Measurements from ENCODE around the gene SUGP1. TPM values are rescaled to one million over a fixed set of nuclear protein-coding genes. Genes with fewer than 3 reads are reported as not detected.

SUGP1 gene, protein sequence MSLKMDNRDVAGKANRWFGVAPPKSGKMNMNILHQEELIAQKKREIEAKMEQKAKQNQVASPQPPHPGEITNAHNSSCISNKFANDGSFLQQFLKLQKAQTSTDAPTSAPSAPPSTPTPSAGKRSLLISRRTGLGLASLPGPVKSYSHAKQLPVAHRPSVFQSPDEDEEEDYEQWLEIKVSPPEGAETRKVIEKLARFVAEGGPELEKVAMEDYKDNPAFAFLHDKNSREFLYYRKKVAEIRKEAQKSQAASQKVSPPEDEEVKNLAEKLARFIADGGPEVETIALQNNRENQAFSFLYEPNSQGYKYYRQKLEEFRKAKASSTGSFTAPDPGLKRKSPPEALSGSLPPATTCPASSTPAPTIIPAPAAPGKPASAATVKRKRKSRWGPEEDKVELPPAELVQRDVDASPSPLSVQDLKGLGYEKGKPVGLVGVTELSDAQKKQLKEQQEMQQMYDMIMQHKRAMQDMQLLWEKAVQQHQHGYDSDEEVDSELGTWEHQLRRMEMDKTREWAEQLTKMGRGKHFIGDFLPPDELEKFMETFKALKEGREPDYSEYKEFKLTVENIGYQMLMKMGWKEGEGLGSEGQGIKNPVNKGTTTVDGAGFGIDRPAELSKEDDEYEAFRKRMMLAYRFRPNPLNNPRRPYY
- 17.7 and 25.9 TPM in 2 replicates for total RNA-seq (2016; rRNA removed; fragmentation: Illumina TruSeq; extraction: Trizol)
- 8.7 and 9.2 TPM in 2 replicates for total RNA-seq (2016; cell fraction: cytosol; rRNA removed; fragmentation: Illumina TruSeq; extraction: Trizol; ENCODE audit: low read depth)
- total RNA-seq (2016; cell fraction: insoluble cytoplasmic fraction; rRNA removed; fragmentation: Illumina TruSeq; extraction: Trizol), result 16.1 and 27.0 TPM in 2 replicates
- total RNA-seq (2016; cell fraction: membrane; rRNA removed; fragmentation: Illumina TruSeq; extraction: Trizol), result 10.9 and 12.1 TPM in 2 replicates
- 21.4 and 23.7 TPM in 2 replicates for total RNA-seq (2016; cell fraction: nucleus; rRNA removed; fragmentation: Illumina TruSeq; extraction: Trizol)
- polyA plus RNA-seq (2011; rRNA removed), result 21.6 and 29.1 TPM in 2 replicates
- 15.9 and 20.9 TPM in 2 replicates for polyA plus RNA-seq (2011; cell fraction: cytosol; rRNA removed)
- 103 and 104 TPM in 2 replicates for polyA plus RNA-seq (2011; cell fraction: nucleus; rRNA removed)
- 20.3 and 27.6 TPM in 2 replicates for polyA plus RNA-seq (2012)
- 6.2 and 7.6 TPM in 2 replicates for polyA plus RNA-seq (2016; cell fraction: cytosol; fragmentation: Illumina TruSeq; extraction: Trizol; ENCODE audit: low read depth)
- 14.4 and 18.3 TPM in 2 replicates for polyA plus RNA-seq (2016; cell fraction: insoluble cytoplasmic fraction; fragmentation: Illumina TruSeq; extraction: Trizol; ENCODE audit: low read depth)
- polyA plus RNA-seq (2016; cell fraction: membrane; fragmentation: Illumina TruSeq; extraction: Trizol; ENCODE audit: low read depth), result 6.6 and 9.3 TPM in 2 replicates
- polyA plus RNA-seq (2016; cell fraction: nucleus; fragmentation: Illumina TruSeq; extraction: Trizol; ENCODE audit: insufficient read depth, low read depth), result 46.6 and 50.2 TPM in 2 replicates
- polyA minus RNA-seq (2011; rRNA and poly(A)+ RNA removed; ENCODE audit: low replicate concordance), result 22.4 and 37.1 TPM in 2 replicates
- polyA minus RNA-seq (2011; cell fraction: cytosol; rRNA and poly(A)+ RNA removed), result 9.5 and 13.6 TPM in 2 replicates
- 35.1 and 46.9 TPM in 2 replicates for polyA minus RNA-seq (2011; cell fraction: nucleus; rRNA and poly(A)+ RNA removed)
- percentile 59 among the genes with signal in this experiment for Bru-seq, nascent RNA
- percentile 62 among the genes with signal in this experiment for BruChase-seq, experiment 1, labeled RNA remaining after a 6-hour chase
- percentile 62 among the genes with signal in this experiment for BruChase-seq, experiment 2, labeled RNA remaining after a 2-hour chase
- long read RNA-seq, experiment 1, transcript SUGP1-201 (14 exons, 2,423 nt), result major isoform, 20 of 32 reads
- long read RNA-seq, experiment 1, partial matches to known transcripts, result 9 of 32 reads
- long read RNA-seq, experiment 1, other reads (novel, unspliced or antisense), result 1 of 32 reads
- long read RNA-seq, experiment 2, transcript SUGP1-201 (14 exons, 2,423 nt), result major isoform, 6 of 42 reads
- long read RNA-seq, experiment 2, partial matches to known transcripts, result 27 of 42 reads
- long read RNA-seq, experiment 2, other reads (novel, unspliced or antisense), result 7 of 42 reads

DNA sequence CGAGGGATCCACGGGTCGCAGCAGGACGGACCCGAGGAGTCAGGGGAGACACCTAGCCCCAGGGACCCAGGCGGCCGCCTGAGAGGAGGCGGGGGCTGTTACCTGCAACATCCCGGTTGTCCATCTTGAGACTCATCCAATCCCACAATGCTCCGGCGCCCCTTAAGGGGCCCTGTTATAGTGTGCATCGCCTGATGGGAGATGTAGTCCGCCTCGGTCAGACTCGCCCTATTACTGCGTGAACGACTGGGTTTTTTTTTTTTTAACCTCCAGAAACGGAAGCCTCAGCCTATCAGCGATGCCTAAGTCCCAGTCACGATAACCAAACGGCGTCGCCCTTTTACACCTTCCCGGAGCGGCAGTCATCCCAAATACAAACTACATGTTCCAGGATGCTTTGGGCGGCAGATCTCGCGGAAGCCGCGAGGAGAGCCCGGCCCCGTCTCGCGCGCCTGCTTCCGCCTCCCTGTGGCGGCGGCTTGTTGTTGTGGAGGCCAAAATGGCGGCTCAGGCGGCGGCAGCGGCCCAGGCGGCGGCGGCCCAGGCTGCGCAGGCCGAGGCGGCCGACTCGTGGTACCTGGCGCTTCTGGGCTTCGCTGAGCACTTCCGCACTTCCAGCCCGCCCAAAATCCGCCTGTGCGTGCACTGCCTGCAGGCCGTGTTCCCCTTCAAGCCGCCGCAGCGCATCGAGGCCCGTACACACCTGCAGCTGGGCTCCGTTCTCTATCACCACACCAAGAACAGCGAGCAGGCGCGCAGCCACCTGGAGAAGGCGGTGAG, at the start of gene SUGP1, which contains the start of gene MAU2:
TSS of gene SUGP1 (minus strand) at position 149 of the 780 bp plus-strand sequence. CDS start at position 136, 13 bp downstream.
TSS of gene MAU2 (plus strand) at position 469 of the 780 bp plus-strand sequence. CDS start at position 500, 31 bp downstream.
- POLR2A ChIA-PET, result interaction anchor here (0.8 to 1.5 kb wide), 3 partner anchors 44 to 117 kb away, joined by 3 to 4 read pairs (median 3); partner anchors contain the start of gene NR2C2AP
- TF ChIP-seq CHCHD3 (CRISPR knock-in tag; IDR thresholded peaks at IDR 0.05) (0 out of 2 replicates have a peak, but pooled peaks have one; percentile 89), SNAI1 (CRISPR knock-in tag; IDR thresholded peaks at IDR 0.05; ENCODE audit: borderline replicate concordance) (no peak), ZFX (CRISPR knock-in tag; IDR thresholded peaks at IDR 0.05; ENCODE audit: low read depth) (peak; percentile 98), TMF1 (CRISPR knock-in tag; IDR thresholded peaks at IDR 0.05; ENCODE audit: low read depth) (0 out of 2 replicates have a peak, but pooled peaks have one; percentile 66), CREM (IDR thresholded peaks at IDR 0.05) (peak; percentile 96), CREM (CRISPR knock-in tag; IDR thresholded peaks at IDR 0.05) (no peak), ZNF788 (CRISPR knock-in tag; IDR thresholded peaks at IDR 0.05; ENCODE audit: borderline replicate concordance) (peak; percentile 66; the same call in 1 of the 2 replicates), ZNF20 (CRISPR knock-in tag; IDR thresholded peaks at IDR 0.05) (no peak), SALL1 (CRISPR knock-in tag; IDR thresholded peaks at IDR 0.05) (peak; percentile 49; the same call in 1 of the 2 replicates), GLI4 (CRISPR knock-in tag; IDR thresholded peaks at IDR 0.05; ENCODE audit: borderline replicate concordance) (0 out of 2 replicates have a peak, but pooled peaks have one; percentile 37)
- TF ChIP-seq, protein P1, sequence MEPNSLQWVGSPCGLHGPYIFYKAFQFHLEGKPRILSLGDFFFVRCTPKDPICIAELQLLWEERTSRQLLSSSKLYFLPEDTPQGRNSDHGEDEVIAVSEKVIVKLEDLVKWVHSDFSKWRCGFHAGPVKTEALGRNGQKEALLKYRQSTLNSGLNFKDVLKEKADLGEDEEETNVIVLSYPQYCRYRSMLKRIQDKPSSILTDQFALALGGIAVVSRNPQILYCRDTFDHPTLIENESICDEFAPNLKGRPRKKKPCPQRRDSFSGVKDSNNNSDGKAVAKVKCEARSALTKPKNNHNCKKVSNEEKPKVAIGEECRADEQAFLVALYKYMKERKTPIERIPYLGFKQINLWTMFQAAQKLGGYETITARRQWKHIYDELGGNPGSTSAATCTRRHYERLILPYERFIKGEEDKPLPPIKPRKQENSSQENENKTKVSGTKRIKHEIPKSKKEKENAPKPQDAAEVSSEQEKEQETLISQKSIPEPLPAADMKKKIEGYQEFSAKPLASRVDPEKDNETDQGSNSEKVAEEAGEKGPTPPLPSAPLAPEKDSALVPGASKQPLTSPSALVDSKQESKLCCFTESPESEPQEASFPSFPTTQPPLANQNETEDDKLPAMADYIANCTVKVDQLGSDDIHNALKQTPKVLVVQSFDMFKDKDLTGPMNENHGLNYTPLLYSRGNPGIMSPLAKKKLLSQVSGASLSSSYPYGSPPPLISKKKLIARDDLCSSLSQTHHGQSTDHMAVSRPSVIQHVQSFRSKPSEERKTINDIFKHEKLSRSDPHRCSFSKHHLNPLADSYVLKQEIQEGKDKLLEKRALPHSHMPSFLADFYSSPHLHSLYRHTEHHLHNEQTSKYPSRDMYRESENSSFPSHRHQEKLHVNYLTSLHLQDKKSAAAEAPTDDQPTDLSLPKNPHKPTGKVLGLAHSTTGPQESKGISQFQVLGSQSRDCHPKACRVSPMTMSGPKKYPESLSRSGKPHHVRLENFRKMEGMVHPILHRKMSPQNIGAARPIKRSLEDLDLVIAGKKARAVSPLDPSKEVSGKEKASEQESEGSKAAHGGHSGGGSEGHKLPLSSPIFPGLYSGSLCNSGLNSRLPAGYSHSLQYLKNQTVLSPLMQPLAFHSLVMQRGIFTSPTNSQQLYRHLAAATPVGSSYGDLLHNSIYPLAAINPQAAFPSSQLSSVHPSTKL (CRISPR knock-in tag; IDR thresholded peaks at IDR 0.05), result peak; percentile 7

More for the DNA sequence above, at the start of gene SUGP1, which contains the start of gene MAU2:
- FAIRE-seq, result peak; percentile 87
- H3K27me3 ChIP-seq (ENCODE audit: control insufficient read depth in 1 of 2, insufficient read depth in 2 of 2, low read length in 2 of 2), result no peaks in the 10 kb centered on the region; a peak in 1 of 5 replicates
- intact Hi-C loops (cut with micrococcal nuclease; ENCODE audit: unreplicated experiment) (loop anchor here (2.0 to 5.0 kb wide), 2 partner anchors 48 to 128 kb away; partner anchors contain the start of genes BORCS8, RFXANK and TM6SF2), in situ Hi-C loops (cut with HindIII; ENCODE audit: extremely low pct_ligation_motif_present, low pct_unique_long_range_greater_than_20kb) (no loop called here)
- BruUV-seq (replicated peaks), result no TSS peak
- H4K20me1 ChIP-seq (ENCODE audit: insufficient read depth, low read length), result 0 out of 2 replicates have a peak, but pooled peaks cover 3% of the 10 kb centered on the region
- WGBS (ENCODE audit: low lambda C conversion rate), result under 1% methylated on average over 17 of the region's 67 CpGs
- peaks cover 26% of the 10 kb centered on the region for H3K4me1 ChIP-seq (ENCODE audit: insufficient read depth, low read length)
- H3K9me3 ChIP-seq (ENCODE audit: low read length), result no peaks in the 10 kb centered on the region
- CTCF ChIA-PET (ENCODE audit: low intra/inter-chr PET ratio, low total read pairs), result interaction anchor here (1.0 kb wide), 1 partner anchor 22 kb away, joined by 3 read pairs; no protein-coding TSS in a partner anchor
- H3K79me2 ChIP-seq (ENCODE audit: insufficient read depth, low read length), result peaks cover 45% of the 10 kb centered on the region
- DNase-seq (ENCODE audit: low spot score), result peak; percentile 92
- H3K27ac ChIP-seq (ENCODE audit: extremely low read length, insufficient read depth, low read length), result peak within 1 kb of the TSS; percentile 85
- peak within 1 kb of the TSS; percentile 82 for H2AFZ ChIP-seq (ENCODE audit: low read length)
- peak within 1 kb of the TSS; percentile 82 to 100 (median 95) for H3K4me3 ChIP-seq (replicated peaks in 1 of 3; ENCODE audit: insufficient read depth in 1 of 3, low read depth in 2 of 3, low read length in 3 of 3)
- H3K9ac ChIP-seq (ENCODE audit: insufficient read depth, low read depth, low read length), result peak within 1 kb of the TSS; percentile 98
- H3K4me2 ChIP-seq (ENCODE audit: low read depth, low read length), result peak within 1 kb of the TSS; percentile 97
- H3K36me3 ChIP-seq (replicated peaks in 1 of 2; ENCODE audit: control insufficient read depth in 1 of 2, insufficient read depth in 2 of 2, low read length in 2 of 2), result peaks cover 10 to 27% of the 10 kb centered on the region in 2 experiments
- peak; percentile 95 for ATAC-seq
